ENCODE data around the gene MCEE.
A peak's percentile ranks its signal among the peaks of the same experiment; 100 is the strongest.

MCEE gene

GRCh38 chr2:71074893-71075395, 55.1 kb downstream of the MCEE start:
- no peak for DNase-seq

DNA sequence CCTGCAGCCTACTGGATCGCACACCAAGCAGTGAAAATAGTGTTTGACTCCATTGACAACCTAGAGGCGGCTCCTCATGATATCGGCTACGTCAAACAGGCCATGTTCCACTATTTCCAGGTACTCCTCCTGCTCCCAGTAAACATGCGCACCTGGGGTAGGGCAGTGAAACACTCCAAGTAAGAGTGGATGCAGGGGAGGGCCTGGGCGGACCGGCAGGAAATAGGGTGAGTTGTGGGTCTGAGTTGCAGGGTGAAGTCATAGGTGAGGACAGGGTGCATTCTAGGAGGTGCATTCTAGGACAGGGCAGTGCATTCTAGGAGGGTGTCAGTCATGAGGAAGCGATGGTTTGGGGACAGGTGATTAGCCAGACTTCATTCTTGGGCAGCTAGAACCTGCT, 56.6 kb downstream of the MCEE start:
- no peak for DNase-seq

- no peak for DNase-seq
Measured at GRCh38 chr2:71072492-71072891, 57.5 kb downstream of the MCEE start.

GRCh38 chr2:71071681-71072398, 58.2 kb downstream of the MCEE start:
- DNase-seq = peak; percentile 60

GRCh38 chr2:71070294-71071093, 59.5 kb downstream of the MCEE start:
- DNase-seq = no peak

- no peak for DNase-seq
Measured at GRCh38 chr2:71069376-71069775, 60.7 kb downstream of the MCEE start.

GRCh38 chr2:71068218-71069035, 61.6 kb downstream of the MCEE start, which contains the start of gene NAGK:
NAGK (plus strand) TSS chr2:71068648; CDS start chr2:71068684, 36 bp downstream.
- DNase-seq = peak; percentile 97

- DNase-seq = no peak
Measured at GRCh38 chr2:71067567-71068217, 62.3 kb downstream of the MCEE start.

DNA sequence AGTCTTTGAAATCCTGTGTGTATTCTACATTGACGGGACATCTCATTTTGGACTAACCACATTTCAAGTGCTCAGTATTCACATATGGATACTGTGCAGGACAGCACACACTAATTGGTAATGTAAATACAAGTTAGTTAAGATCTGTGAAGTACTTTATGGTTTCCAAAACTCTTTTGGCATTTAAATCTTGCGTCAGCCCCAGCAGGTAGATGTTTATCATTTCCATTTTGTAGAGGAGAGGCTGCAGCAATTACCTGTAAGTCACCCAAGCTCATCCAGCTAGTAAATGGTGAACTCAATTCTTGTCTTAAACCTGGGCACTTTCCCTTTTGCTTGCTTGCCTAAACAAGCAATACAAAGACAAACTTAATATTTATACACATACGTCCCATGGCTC, 63.2 kb downstream of the MCEE start:
- no peak for DNase-seq

GRCh38 chr2:71064754-71065621, 65.0 kb downstream of the MCEE start:
- DNase-seq = no peak

DNA sequence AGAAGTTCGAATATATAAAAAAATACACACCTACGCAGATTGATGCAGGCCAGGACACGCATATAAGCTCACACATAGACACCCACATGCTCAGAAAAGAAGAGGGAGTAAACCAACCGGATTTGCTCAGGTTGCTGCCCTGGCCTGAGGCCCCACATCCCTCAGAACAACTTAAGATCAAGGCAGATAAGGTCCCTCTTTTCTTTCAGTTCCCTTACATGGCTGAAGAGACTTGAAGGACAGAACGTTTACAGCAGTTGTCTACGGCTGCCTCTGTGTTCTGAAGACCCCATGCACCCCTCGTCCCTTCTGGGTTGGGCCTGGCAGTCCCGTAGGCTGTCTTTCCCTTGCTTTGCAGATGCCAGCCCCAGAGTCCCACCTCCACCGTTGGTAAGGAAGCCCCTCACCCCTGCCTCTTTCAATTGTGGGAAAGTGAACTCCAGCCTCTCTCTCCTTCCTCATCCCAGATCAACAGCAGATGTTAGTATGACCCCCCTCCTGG, 65.9 kb downstream of the MCEE start:
- DNase-seq = no peak

DNA sequence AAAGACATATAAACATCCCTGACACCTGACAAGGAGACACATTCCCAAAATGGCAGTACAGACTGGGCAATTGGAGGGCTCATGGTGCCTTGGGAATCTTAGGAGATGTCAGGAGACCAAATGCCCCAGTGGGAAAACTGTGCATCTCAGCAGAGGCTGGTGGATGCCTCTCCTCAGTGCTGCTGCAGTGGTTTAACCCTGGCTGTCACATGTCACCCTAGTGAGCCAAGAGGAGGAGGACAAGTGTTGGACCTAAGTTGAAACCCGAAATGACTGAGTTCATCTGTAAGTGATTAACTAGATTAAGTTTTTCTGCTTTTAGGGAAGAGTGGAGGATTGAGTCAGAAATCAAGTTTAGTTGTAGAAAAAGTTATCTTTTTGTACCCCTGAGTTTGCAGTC, 66.8 kb downstream of the MCEE start:
- DNase-seq = no peak

DNA sequence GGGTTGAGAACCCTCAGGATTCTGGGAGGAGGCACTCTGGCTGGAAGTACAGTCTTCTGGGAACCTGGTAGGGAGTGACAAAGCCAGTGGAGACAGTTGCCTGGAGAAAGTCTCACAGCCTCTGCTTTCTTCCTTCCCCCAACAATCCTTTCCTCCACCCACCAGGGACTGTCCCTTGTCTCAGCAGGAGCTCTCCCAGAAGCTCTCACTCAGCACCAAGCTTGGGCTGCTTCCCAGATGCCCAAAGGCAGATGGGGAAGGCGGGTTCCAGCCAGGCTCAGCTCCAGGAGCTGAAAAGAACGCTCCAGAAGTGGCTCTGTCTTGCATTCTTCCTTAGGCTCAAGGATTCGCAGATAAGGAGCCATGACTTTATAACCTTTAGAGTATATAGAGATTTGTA, 69.2 kb downstream of the MCEE start:
- no peak for DNase-seq

DNA sequence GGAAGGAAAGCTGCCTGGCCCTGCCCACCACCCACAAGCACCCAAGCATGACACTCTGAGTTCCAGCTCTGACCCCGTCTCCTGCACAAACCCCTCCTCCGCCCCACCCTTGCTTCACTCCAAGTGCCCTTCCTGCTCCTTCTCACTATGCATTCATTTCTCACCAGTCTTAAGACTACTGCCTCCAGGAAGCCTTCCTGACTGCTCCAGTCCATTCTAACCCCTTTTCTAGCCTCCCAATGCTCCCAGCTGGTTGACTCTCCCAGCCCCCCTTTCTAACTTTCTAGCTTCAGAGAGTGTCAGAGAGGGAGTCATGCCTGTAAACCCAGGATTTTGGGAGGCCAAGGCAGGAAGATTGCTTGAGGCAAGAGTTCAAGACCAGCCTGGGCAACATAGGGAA, 69.8 kb downstream of the MCEE start:
- DNase-seq = no peak

Data from stimulated activated naive CD4-positive, alpha-beta T cell treated with Interleukin-2 at 50 U/mL for 16 hours (primary cell).